Mammary epithelial cell (primary cell): ENCODE results near the gene DUSP15.

Source experiments
- CTCF ChIP-seq, 2 donors: IDR thresholded peaks in 1 of 2; conservative IDR thresholded peaks in 1 of 2; 2 replicates each; pipeline ENCODE4 v1.5.1; 2011 to 2012; ENCODE audit warnings: inconsistent platforms in 2 of 2, low read length in 2 of 2, mild to moderate bottlenecking in 2 of 2, control low read depth in 1 of 2, low read depth in 1 of 2; ENCODE audit not compliant: insufficient read depth in 1 of 2; ENCODE audit errors: extremely low read depth in 1 of 2
- EZH2 ChIP-seq: IDR thresholded peaks from 2 replicates; pipeline ENCODE4 v1.6.1; 2012; ENCODE audit warnings: low read length, inconsistent platforms, borderline replicate concordance

GRCh38 chr20:31822421-31823330 lies 47.7 kb downstream of the DUSP15 start:
- peak; percentile 78 to 96 for TF ChIP-seq CTCF (conservative IDR thresholded peaks at IDR 0.05 in 1 of 2, IDR thresholded peaks at IDR 0.05 in 1 of 2; ENCODE audit: extremely low read depth in 1 of 2, insufficient read depth in 1 of 2, low read depth in 1 of 2, low read length in 2 of 2)
- TF ChIP-seq EZH2: no peak
